ENCODE results near the gene STIP1.

- TF ChIP-seq POLR2A (IDR thresholded peaks at IDR 0.05; ENCODE audit: low read length) (no peak), GATA1 (IDR thresholded peaks at IDR 0.05; ENCODE audit: low read depth, low read length) (no peak)
These were observed 23.5 kb downstream of the STIP1 start for GRCh38 chr11:64209563-64209843.

Data from erythroblast (primary cell).